Right lobe of liver (tissue), 6 donors: Measurements from ENCODE around the gene SERPINA4. TPM values are rescaled to one million over a fixed set of nuclear protein-coding genes. Genes with fewer than 3 reads are reported as not detected.

Source experiments
- ATAC-seq, 4 donors: fragments of 200-7000 bp; cut with Tn5 transposase; one replicate each; pipeline ENCODE4 v1.9.1; 2020; ENCODE audit warnings: mild to moderate bottlenecking in 4 of 4, moderate library complexity in 4 of 4
- DNase-seq, 3 donors: peaks; one replicate each; pipeline ENCODE4 v3.0.0-alpha.2; 2020
- H3K27ac ChIP-seq, 3 donors: fragments of 200-600 bp; one replicate each; pipeline ENCODE4 v1.8.0; 2022
- H3K27me3 ChIP-seq, 2 donors: fragments of 200-600 bp; one replicate each; pipeline ENCODE4 v1.8.0; 2022
- H3K36me3 ChIP-seq, 4 donors: fragments of 200-600 bp; sonication (generic) in 1 of 4; one replicate each; pipeline versions ENCODE4 v1.5.1 to v1.8.0; 2017 to 2022; ENCODE audit warnings: control low read depth in 1 of 4
- H3K4me1 ChIP-seq, 4 donors: fragments of 200-600 bp; sonication (generic) in 1 of 4; one replicate each; pipeline versions ENCODE4 v1.5.1 to v1.8.0; 2017 to 2022; ENCODE audit warnings: control low read depth in 1 of 4
- H3K4me3 ChIP-seq, 3 donors: fragments of 200-600 bp; one replicate each; pipeline ENCODE4 v1.8.0; 2022
- H3K9me3 ChIP-seq, 4 donors: fragments of 200-600 bp; sonication (generic) in 1 of 4; one replicate each; pipeline versions ENCODE4 v1.5.1 to v1.8.0; 2017 to 2022; ENCODE audit warnings: control low read depth in 1 of 4
- POLR2A ChIP-seq: fragments of 450-650 bp; IDR thresholded peaks from one replicate; pipeline ENCODE4 v1.6.1; 2017; ENCODE audit warnings: antibody characterized with exemption, mild to moderate bottlenecking
- WGBS: methylation state at CpG from one replicate; pipeline ENCODE4 v1.1.6; 2018; ENCODE audit warnings: low coverage, low lambda C conversion rate; ENCODE audit not compliant: insufficient coverage; ENCODE audit errors: missing lambda C conversion rate; 5-methylcytosine and 5-hydroxymethylcytosine counted together
- intact Hi-C, 2 donors: fragments of 100-400 bp; cut with DNase I; formaldehyde crosslinking; loops; one replicate each; pipeline versions ENCODE4 v1.11.2 to v1.14.1; 2022
- total RNA-seq, 6 experiments: library from RNA; depleted of rRNA in 2 of 6; stranded (reverse); fragments of >200 nt in 2 of 6; fragmentation: NEBNext Ultra II Directional in 3 of 6; extraction: Animal tissue kit (Norgen Biotek cat#: 25700) in 3 of 6; gene quantifications; one replicate each; pipeline versions ENCODE4 v1.1.0 to v1.2.4, GENCODE V29; 2016 to 2023
- TF ChIP-seq, protein P1 (sequence below), 4 donors: fragments of 200-600 bp in 3 of 4; fragments of 450-650 bp in 1 of 4; IDR thresholded peaks; one replicate each; pipeline versions ENCODE4 v1.5.1 to v1.8.0; 2016 to 2022; ENCODE audit warnings: antibody characterized with exemption in 4 of 4, mild to moderate bottlenecking in 2 of 4
- donor health status: DM: no; HTN: yes; CAD: no.
- donor health status: DM: no; HTN: no; CAD: no.
- donor health status: DM: no; HTN: no; CAD: no.
- donor health status: DM: no; HTN: yes; CAD: no.
- donor health status: DM: no; HTN: yes; CAD: no.

The SERPINA4 gene
- total RNA-seq, 6 experiments from 2014 or later, result 41.2 to 204 (median 145) TPM

DNA sequence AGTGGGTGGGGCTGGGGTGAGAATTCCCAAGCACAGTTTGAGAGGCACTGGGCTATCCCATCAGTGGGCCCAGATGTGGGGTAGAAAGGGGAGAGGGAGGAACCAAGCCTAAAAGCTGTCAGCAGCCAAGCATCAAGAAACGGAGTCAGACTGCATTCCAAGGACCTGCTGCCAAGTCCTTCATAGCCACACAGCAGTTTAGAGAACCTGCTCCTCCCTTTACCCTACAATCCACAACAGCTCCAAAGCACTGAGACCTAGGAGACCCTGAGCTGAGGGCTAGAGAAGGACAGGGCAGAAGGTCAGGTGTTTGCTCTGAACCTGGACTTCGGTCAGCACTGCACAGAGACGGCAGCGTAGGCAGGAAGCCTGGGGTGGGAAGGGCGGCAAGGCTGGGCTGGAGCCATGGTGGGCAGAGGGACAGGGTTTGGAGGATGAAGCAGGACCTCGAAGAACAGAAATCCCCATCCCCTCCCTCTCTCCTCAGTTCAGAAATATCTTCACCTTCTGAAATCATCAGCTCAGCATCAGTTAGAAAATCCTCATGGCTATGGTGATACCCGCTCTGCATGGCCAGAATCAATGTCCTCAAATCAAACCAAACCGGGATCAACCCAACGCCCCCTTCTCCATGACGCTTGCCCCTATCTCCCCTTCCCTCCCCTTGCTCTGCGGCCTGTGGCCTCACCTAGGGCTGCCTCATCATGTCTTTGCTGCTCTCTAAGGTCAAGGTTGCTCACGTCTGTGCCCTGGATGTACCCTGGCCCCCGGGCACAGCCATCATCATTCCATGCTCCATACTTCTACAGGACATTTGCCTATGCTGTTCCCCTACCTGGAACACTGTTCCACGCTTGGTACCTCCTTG, 12.9 kb upstream of the SERPINA4 start:
- TF ChIP-seq POLR2A, result no peak
- TF ChIP-seq, protein P1, sequence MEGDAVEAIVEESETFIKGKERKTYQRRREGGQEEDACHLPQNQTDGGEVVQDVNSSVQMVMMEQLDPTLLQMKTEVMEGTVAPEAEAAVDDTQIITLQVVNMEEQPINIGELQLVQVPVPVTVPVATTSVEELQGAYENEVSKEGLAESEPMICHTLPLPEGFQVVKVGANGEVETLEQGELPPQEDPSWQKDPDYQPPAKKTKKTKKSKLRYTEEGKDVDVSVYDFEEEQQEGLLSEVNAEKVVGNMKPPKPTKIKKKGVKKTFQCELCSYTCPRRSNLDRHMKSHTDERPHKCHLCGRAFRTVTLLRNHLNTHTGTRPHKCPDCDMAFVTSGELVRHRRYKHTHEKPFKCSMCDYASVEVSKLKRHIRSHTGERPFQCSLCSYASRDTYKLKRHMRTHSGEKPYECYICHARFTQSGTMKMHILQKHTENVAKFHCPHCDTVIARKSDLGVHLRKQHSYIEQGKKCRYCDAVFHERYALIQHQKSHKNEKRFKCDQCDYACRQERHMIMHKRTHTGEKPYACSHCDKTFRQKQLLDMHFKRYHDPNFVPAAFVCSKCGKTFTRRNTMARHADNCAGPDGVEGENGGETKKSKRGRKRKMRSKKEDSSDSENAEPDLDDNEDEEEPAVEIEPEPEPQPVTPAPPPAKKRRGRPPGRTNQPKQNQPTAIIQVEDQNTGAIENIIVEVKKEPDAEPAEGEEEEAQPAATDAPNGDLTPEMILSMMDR (IDR thresholded peaks at IDR 0.05), result no peak
- WGBS, result 52% methylated on average over 12 of the region's 14 CpGs
- DNase-seq (no peak), ATAC-seq (peak; percentile 83 to 90 (median 85))
- intact Hi-C loops, result loop anchor here (10.0 kb wide), 2 partner anchors 104 to 124 kb away; no protein-coding TSS in a partner anchor
- H3K36me3 ChIP-seq, result no peaks in the 10 kb centered on the region
- H3K4me1 ChIP-seq, result peaks cover 0 to 11% (median 5%) of the 10 kb centered on the region in 4 donors
- no peaks in the 10 kb centered on the region for H3K27me3 ChIP-seq
- H3K27ac ChIP-seq, result no peak overlapping the region
- H3K9me3 ChIP-seq, result peaks cover 0 to 4% (median 2%) of the 10 kb centered on the region in 4 donors
- H3K4me3 ChIP-seq, result no peak overlapping the region

DNA sequence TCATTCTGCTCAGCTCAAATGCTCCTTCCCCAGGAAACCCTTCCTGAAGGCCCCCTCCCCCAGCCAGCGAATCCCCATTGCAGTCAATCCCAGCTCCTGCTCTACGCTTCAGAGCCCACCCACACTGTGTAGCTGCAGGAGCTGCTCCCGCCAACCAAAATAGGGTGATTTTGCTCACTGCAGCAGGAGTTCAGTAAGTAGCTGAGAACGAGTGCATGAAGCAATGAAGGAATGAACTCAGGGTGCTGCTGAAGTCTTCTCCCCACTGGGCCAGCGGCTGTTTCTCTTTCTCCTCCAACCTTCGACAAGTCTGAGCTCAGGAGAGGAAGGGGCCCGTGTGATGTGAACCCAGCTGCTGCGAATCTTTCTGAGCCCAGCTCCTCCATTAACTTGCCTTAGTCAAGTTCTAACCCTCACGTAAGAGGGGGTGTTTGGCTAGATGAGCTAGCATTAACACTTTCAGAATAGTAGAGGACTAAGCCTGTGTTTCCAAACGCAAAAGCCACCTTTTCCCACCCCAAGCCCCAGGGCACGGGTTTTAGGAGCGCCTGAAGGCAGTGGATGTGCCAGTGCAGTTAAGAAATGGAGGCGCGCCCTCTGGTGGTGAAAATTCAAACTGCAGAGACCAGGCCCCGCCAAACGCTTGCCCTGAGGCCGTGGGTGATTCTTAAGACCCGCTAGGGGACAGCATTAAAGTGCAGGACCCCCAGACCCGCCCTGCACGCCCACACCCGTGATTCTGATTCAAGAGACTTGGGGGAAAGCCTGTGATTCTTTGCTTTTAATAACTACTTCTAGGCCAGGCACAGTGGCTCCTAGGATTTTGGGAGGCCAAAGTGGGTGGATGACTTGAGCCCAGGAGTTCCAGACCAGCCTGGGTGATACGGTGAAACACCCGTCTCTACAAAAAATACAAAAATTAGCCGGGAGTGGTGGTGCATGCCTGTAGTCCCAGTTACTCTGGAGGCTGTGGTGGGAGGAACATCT, 11.9 kb upstream of the SERPINA4 start:
- no peak overlapping the region for H3K27ac ChIP-seq
- TF ChIP-seq, protein P1 (IDR thresholded peaks at IDR 0.05), result peak; percentile 64 to 96 (median 88)
- TF ChIP-seq POLR2A, result no peak
- WGBS, result 26% methylated on average over 24 of the region's 24 CpGs
- H3K27me3 ChIP-seq, result no peaks in the 10 kb centered on the region
- ATAC-seq, result peak; percentile 75 to 87 (median 78)
- H3K4me1 ChIP-seq, result peaks cover 0 to 11% (median 5%) of the 10 kb centered on the region in 4 donors
- intact Hi-C loops, result loop anchor here (10.0 kb wide), 2 partner anchors 104 to 124 kb away; no protein-coding TSS in a partner anchor
- no peaks in the 10 kb centered on the region for H3K36me3 ChIP-seq
- H3K9me3 ChIP-seq, result peaks cover 0 to 4% (median 2%) of the 10 kb centered on the region in 4 donors
- peak in 2 of 3 donors; percentile 46 to 65 for DNase-seq
- H3K4me3 ChIP-seq, result no peak overlapping the region

DNA sequence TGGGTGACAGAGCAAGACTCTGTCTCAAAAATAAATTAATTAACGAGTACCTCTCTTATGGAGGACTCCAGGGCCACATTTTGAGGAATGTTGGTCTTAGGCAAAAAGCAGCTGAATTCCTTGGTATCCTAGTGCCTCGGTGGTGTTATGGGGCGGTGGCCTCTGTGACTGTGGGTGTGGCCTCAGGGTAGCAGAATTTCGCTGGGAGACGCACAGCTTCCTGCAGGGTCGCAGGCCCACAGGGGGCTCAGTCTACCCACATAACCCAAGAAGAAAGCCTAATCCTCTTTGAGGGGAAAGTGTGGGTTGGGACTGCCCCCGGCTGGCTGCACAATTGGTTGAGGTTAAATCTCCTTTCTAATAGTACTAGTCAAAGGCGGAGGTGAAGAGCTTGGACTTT, 11.2 kb upstream of the SERPINA4 start:
- Histone ChIP-seq H3K27ac (no peak overlapping the region), H3K36me3 (no peaks in the 10 kb centered on the region), H3K4me1 (peaks cover 0 to 11% (median 5%) of the 10 kb centered on the region in 4 donors), H3K27me3 (no peaks in the 10 kb centered on the region), H3K4me3 (no peak overlapping the region), H3K9me3 (peaks cover 0 to 9% (median 2%) of the 10 kb centered on the region in 4 donors)
- no peak for DNase-seq
- intact Hi-C loops, result no loop called here
- TF ChIP-seq POLR2A, result no peak
- TF ChIP-seq, protein P1 (IDR thresholded peaks at IDR 0.05), result no peak
- 65% methylated on average over 3 of the region's 8 CpGs for WGBS
- ATAC-seq, result peak in 1 of 4 donors; percentile 3

DNA sequence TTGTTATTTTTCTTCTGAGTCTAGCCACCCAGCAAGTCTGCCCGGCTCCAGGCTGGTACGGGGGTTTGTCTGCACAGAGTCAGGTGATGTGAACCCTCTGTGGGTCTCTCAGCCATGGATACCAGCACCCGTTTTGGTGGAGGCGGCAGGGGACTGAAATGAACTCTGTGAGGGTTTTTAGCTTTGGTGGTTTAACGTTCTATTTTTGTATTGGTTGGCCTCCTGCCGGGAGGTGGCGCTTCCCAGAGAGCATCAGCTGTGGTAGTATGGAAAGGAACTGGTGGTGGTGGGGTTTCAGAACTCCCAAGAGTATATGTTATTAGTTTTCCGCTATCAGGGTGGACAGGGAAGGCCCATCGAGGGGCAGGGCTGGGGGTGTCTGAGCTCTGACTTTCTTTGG, 5.3 kb upstream of the SERPINA4 start:
- peaks cover 0 to 3% (median 0%) of the 10 kb centered on the region in 4 donors for H3K36me3 ChIP-seq
- peaks cover 0 to 9% (median 2%) of the 10 kb centered on the region in 4 donors for H3K9me3 ChIP-seq
- intact Hi-C loops, result no loop called here
- ATAC-seq (no peak), DNase-seq (no peak)
- no peak overlapping the region for H3K27ac ChIP-seq
- no peak overlapping the region for H3K4me3 ChIP-seq
- H3K4me1 ChIP-seq, result peaks cover 0 to 22% (median 10%) of the 10 kb centered on the region in 4 donors
- TF ChIP-seq, protein P1 (IDR thresholded peaks at IDR 0.05), result no peak
- no peak for TF ChIP-seq POLR2A
- no peaks in the 10 kb centered on the region for H3K27me3 ChIP-seq
- WGBS, result 85% methylated on average over 7 of the region's 9 CpGs
